Measurements from ENCODE around the gene PPT2.

DNA sequence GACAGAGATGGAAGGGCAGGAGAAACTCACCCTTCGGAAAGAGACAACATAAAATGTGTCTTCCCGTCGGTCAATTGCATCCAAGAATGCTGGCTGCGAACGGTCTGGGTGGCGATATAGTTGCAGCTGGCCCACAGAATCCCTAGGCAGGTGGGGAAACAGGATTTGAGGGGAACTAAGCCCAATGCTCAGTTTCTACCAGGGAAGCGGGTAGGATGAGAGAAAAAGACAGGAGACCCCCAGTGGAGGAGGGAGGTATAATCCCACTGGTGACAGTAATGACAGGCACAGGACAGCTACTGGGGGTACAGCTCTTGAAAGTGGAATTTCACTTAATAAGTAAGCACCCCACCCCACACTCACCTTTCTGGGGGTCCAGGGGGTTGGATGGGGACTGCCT, 37.3 kb upstream of the PPT2 start:
- TF ChIP-seq, protein P1, sequence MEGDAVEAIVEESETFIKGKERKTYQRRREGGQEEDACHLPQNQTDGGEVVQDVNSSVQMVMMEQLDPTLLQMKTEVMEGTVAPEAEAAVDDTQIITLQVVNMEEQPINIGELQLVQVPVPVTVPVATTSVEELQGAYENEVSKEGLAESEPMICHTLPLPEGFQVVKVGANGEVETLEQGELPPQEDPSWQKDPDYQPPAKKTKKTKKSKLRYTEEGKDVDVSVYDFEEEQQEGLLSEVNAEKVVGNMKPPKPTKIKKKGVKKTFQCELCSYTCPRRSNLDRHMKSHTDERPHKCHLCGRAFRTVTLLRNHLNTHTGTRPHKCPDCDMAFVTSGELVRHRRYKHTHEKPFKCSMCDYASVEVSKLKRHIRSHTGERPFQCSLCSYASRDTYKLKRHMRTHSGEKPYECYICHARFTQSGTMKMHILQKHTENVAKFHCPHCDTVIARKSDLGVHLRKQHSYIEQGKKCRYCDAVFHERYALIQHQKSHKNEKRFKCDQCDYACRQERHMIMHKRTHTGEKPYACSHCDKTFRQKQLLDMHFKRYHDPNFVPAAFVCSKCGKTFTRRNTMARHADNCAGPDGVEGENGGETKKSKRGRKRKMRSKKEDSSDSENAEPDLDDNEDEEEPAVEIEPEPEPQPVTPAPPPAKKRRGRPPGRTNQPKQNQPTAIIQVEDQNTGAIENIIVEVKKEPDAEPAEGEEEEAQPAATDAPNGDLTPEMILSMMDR (IDR thresholded peaks at IDR 0.05), result peak in 2 of 6 experiments; percentile 16 to 27
- TF ChIP-seq POLR2A (IDR thresholded peaks at IDR 0.05), result no peak

Data from thyroid gland (tissue), 4 donors.